ENCODE results near the gene MCRS1.

The MCRS1 gene

DNA sequence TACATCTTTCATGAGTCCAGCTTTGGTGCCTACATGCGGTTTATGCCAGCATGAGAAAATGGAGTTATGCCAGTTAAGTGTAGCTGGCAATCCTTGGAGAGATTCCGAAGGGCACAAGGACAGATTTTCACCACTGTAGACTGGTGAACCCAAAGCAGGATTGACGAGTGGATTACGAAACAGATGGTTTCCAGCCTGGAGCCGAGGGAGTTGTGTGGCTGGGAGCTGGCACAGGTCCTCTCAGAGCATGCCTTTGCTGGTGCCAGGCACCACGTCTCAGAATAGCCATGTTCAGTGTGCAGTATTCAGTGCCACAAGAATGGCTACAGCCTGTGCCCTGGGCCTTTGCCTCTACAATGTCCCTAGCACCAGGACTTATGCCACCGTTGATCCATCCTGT is 15.9 kb downstream of the MCRS1 start:
- no peak overlapping the region for H3K27ac ChIP-seq (ENCODE audit: low read length)
- H3K9ac ChIP-seq (ENCODE audit: low read length), result no peak overlapping the region
- no peaks in the 10 kb centered on the region for H3K36me3 ChIP-seq (ENCODE audit: control insufficient read depth, low read depth, low read length)
- H3K4me3 ChIP-seq (ENCODE audit: low read length), result no peak overlapping the region
- peaks cover 32% of the 10 kb centered on the region for H3K27me3 ChIP-seq (ENCODE audit: control insufficient read depth, insufficient read depth, low read length)
- no peaks in the 10 kb centered on the region for H3K9me3 ChIP-seq (ENCODE audit: control insufficient read depth, low read depth, low read length)
- no peaks in the 10 kb centered on the region for H3K4me1 ChIP-seq (ENCODE audit: control insufficient read depth, low read depth, low read length)

DNA sequence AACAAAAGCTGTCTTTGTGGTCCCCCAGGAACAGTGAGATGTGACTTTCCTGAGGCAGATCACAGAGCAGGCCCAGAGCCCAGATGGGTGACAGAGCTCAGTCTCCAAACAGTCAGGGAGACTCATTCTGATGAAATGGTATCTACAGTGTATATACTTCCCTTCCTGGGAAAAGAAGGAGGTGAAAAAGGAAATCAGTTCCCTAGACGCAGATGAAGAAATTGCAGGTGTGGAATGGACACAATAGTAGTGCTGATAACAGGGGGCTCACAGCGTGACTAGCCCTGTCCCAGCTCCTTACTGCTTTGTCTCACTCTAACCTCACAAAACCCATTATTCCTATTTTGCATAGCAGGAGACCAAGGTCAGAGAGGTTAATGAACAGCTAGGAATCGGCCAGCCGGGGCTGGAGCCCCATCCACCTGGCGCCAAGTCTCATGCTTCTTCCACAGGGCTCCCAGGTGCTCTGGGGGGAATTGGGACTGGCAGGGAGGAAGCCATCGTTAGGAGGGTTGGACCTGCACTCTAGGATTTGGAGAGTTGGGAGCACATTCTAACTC is 17.2 kb downstream of the MCRS1 start:
- H3K9me3 ChIP-seq (ENCODE audit: control insufficient read depth, low read depth, low read length), result no peaks in the 10 kb centered on the region
- no peaks in the 10 kb centered on the region for H3K4me1 ChIP-seq (ENCODE audit: control insufficient read depth, low read depth, low read length)
- H3K4me3 ChIP-seq (ENCODE audit: low read length), result no peak overlapping the region
- H3K27ac ChIP-seq (ENCODE audit: low read length), result no peak overlapping the region
- no peaks in the 10 kb centered on the region for H3K36me3 ChIP-seq (ENCODE audit: control insufficient read depth, low read depth, low read length)
- no peak overlapping the region for H3K9ac ChIP-seq (ENCODE audit: low read length)
- peaks cover 44% of the 10 kb centered on the region for H3K27me3 ChIP-seq (ENCODE audit: control insufficient read depth, insufficient read depth, low read length)

DNA sequence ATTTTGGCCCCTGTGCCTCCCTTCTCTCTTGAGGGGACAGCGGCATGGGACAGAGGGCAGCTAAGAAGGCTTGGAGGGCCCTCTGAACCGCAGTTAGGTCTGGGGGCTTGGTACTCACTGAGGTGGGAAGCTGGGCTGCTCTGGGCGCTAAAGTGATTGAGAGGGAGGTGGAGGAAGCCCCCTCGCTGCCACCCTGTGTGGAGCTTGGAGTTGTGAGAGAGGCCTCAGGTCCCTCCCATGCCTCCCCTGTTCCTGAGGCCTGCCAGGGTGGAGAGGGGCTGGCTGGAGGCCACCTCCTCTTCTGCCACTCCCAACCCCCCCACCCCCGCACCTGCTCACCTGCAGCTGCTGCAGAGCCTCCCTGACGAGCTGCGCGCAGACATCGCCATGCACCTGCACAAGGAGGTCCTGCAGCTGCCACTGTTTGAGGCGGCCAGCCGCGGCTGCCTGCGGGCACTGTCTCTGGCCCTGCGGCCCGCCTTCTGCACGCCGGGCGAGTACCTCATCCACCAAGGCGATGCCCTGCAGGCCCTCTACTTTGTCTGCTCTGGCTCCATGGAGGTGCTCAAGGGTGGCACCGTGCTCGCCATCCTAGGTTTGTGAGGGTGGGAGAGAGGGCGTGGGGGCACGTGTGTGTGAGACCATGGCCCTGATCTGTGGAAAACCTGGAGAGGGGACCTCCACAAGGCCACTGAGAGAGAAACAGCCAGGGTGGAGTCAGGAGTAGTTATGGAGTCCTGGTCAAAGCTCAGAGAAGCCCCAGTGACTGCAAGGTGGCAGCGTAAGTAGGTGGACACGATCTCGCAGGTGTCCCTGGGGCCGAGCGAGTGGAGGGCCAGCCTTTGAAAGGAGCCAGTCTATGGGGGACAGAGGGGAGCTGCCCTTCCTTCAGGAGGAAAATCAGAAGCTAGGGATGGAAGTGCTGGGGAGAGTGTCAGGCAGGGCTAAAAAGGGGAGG is 17.9 kb downstream of the MCRS1 start:
- Histone ChIP-seq H3K27ac (ENCODE audit: low read length) (no peak overlapping the region), H3K4me3 (ENCODE audit: low read length) (peak overlapping the region; percentile 28), H3K9me3 (ENCODE audit: control insufficient read depth, low read depth, low read length) (no peaks in the 10 kb centered on the region), H3K36me3 (ENCODE audit: control insufficient read depth, low read depth, low read length) (no peaks in the 10 kb centered on the region), H3K9ac (ENCODE audit: low read length) (no peak overlapping the region), H3K27me3 (ENCODE audit: control insufficient read depth, insufficient read depth, low read length) (peaks cover 51% of the 10 kb centered on the region), H3K4me1 (ENCODE audit: control insufficient read depth, low read depth, low read length) (no peaks in the 10 kb centered on the region)

DNA sequence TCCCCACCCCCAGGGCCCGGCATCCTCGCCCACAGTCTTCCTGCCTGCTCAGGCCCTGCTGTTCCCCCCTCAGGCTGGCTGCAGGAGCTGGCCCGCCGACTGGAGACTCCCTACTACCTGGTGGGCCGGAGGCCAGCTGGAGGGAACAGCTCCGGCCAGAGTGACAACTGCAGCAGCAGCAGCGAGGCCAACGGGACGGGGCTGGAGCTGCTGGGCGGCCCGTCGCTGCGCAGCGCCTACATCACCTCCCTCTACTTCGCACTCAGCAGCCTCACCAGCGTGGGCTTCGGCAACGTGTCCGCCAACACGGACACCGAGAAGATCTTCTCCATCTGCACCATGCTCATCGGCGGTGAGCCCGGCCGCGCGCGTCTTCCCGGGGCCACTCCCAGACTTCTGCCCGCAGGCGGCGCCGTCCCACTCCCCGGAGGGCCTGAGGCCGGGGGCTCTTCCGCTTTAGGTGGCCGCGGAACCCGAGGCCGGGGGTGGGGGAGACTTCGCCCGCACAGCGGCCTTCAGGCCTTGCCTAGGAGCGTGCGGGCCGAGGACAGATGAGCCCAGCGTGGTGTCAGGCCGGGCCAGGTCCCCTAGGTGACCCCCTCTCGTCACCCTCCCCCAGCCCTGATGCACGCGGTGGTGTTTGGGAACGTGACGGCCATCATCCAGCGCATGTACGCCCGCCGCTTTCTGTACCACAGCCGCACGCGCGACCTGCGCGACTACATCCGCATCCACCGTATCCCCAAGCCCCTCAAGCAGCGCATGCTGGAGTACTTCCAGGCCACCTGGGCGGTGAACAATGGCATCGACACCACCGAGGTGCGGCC is 18.9 kb downstream of the MCRS1 start:
- Histone ChIP-seq H3K9ac (ENCODE audit: low read length) (no peak overlapping the region), H3K4me3 (ENCODE audit: low read length) (peak overlapping the region; percentile 28)

DNA sequence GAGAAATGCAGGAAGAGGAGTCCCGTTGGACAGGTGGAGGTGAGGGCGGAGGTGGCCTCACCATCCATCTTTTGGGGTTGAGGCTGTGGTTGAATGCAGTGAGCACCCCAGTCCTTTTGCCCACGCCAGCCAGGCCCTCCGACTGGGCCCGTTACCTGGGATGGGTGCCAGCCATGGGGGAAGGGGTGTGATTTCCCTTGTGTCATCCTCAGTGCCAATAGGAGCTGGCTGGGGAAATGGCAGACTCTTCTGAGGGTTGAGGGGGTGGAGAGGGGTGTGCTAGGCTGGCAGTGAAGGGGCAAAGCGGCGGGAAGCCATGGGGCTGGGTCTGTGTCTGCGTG is 19.5 kb downstream of the MCRS1 start:
- Histone ChIP-seq H3K4me1 (ENCODE audit: control insufficient read depth, low read depth, low read length) (no peaks in the 10 kb centered on the region), H3K9me3 (ENCODE audit: control insufficient read depth, low read depth, low read length) (no peaks in the 10 kb centered on the region), H3K4me3 (ENCODE audit: low read length) (peak overlapping the region; percentile 28), H3K27ac (ENCODE audit: low read length) (no peak overlapping the region), H3K9ac (ENCODE audit: low read length) (no peak overlapping the region), H3K36me3 (ENCODE audit: control insufficient read depth, low read depth, low read length) (no peaks in the 10 kb centered on the region), H3K27me3 (ENCODE audit: control insufficient read depth, insufficient read depth, low read length) (peaks cover 67% of the 10 kb centered on the region)

More for the DNA sequence above, 18.9 kb downstream of the MCRS1 start:
- Histone ChIP-seq H3K27me3 (ENCODE audit: control insufficient read depth, insufficient read depth, low read length) (peaks cover 61% of the 10 kb centered on the region), H3K4me1 (ENCODE audit: control insufficient read depth, low read depth, low read length) (no peaks in the 10 kb centered on the region), H3K36me3 (ENCODE audit: control insufficient read depth, low read depth, low read length) (no peaks in the 10 kb centered on the region), H3K27ac (ENCODE audit: low read length) (no peak overlapping the region), H3K9me3 (ENCODE audit: control insufficient read depth, low read depth, low read length) (no peaks in the 10 kb centered on the region)

DNA sequence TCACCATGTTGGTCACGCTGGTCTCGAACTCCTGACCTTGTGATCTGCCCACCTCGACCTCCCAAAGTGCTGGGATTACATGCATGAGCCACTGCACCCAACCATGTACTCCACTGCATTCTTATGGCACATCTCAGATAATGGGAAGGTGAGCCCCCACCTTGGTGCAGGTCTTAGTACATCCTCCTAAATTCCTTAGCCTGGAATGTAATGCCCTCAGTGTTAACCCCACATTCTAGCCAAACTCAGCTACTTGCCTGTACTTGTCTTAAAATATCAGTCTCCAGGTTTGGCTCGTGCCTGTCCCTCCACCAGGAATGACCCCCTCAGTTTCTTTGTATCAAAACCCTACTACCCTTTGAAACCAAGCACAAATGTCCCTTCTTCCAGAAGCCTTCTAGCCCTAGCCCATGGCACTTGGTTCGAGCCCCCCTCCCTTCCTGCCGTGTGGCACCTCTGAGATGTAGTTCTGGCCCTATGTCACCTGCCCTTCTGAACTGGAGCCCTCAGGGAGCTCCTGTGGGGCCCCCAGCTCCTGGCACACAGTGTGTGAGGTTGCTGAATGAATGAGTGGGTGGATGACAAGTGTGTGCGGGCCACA is 20.8 kb downstream of the MCRS1 start:
- Histone ChIP-seq H3K27me3 (ENCODE audit: control insufficient read depth, insufficient read depth, low read length) (peaks cover 79% of the 10 kb centered on the region), H3K4me1 (ENCODE audit: control insufficient read depth, low read depth, low read length) (no peaks in the 10 kb centered on the region), H3K9me3 (ENCODE audit: control insufficient read depth, low read depth, low read length) (no peaks in the 10 kb centered on the region), H3K27ac (ENCODE audit: low read length) (no peak overlapping the region), H3K4me3 (ENCODE audit: low read length) (no peak overlapping the region), H3K36me3 (ENCODE audit: control insufficient read depth, low read depth, low read length) (no peaks in the 10 kb centered on the region), H3K9ac (ENCODE audit: low read length) (no peak overlapping the region)

DNA sequence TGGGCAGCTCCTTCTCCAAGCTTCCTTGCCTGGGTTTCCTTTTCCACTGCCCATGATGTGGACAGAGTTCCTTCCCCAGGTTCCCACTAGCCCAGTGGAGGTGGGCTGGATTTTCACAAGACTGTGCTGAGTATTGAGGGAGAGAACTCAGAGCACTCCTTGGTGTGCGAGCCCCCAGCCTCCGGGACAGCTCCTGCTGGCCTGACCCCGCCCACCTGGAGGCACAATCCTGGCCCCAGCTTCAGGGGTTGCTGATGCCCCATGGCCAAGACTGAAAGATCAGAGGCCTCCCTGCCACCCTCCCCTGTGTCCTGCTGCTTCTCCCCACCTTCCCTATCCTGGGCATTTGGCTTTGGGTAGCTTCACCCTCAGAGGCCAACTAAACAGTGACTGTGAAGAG is 21.5 kb downstream of the MCRS1 start:
- Histone ChIP-seq H3K36me3 (ENCODE audit: control insufficient read depth, low read depth, low read length) (no peaks in the 10 kb centered on the region), H3K9me3 (ENCODE audit: control insufficient read depth, low read depth, low read length) (no peaks in the 10 kb centered on the region), H3K27ac (ENCODE audit: low read length) (no peak overlapping the region), H3K4me1 (ENCODE audit: control insufficient read depth, low read depth, low read length) (no peaks in the 10 kb centered on the region), H3K27me3 (ENCODE audit: control insufficient read depth, insufficient read depth, low read length) (peaks cover 81% of the 10 kb centered on the region), H3K4me3 (ENCODE audit: low read length) (no peak overlapping the region), H3K9ac (ENCODE audit: low read length) (no peak overlapping the region)

DNA sequence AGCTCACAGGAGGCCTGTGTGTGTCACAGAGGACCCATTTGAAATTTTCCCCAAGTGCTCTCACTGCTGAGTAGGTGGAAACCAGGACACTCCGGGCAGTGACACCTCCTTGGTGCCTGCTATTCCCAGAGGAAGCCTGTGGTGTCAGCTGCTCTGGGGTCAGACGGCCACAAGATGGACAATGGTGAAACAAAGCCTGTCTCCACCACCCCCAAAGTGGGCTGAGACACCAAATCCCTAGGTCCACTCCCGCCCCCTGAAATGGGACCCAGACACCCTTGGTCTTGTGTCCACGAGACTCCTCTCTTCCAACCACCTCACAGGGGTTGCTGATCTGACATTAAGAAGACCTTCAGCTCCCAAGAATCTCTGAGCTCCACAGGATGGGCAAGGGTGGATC is 22.1 kb downstream of the MCRS1 start:
- Histone ChIP-seq H3K9me3 (ENCODE audit: control insufficient read depth, low read depth, low read length) (no peaks in the 10 kb centered on the region), H3K4me3 (ENCODE audit: low read length) (no peak overlapping the region), H3K27ac (ENCODE audit: low read length) (no peak overlapping the region), H3K4me1 (ENCODE audit: control insufficient read depth, low read depth, low read length) (no peaks in the 10 kb centered on the region), H3K27me3 (ENCODE audit: control insufficient read depth, insufficient read depth, low read length) (peaks cover 88% of the 10 kb centered on the region), H3K36me3 (ENCODE audit: control insufficient read depth, low read depth, low read length) (no peaks in the 10 kb centered on the region), H3K9ac (ENCODE audit: low read length) (no peak overlapping the region)

DNA sequence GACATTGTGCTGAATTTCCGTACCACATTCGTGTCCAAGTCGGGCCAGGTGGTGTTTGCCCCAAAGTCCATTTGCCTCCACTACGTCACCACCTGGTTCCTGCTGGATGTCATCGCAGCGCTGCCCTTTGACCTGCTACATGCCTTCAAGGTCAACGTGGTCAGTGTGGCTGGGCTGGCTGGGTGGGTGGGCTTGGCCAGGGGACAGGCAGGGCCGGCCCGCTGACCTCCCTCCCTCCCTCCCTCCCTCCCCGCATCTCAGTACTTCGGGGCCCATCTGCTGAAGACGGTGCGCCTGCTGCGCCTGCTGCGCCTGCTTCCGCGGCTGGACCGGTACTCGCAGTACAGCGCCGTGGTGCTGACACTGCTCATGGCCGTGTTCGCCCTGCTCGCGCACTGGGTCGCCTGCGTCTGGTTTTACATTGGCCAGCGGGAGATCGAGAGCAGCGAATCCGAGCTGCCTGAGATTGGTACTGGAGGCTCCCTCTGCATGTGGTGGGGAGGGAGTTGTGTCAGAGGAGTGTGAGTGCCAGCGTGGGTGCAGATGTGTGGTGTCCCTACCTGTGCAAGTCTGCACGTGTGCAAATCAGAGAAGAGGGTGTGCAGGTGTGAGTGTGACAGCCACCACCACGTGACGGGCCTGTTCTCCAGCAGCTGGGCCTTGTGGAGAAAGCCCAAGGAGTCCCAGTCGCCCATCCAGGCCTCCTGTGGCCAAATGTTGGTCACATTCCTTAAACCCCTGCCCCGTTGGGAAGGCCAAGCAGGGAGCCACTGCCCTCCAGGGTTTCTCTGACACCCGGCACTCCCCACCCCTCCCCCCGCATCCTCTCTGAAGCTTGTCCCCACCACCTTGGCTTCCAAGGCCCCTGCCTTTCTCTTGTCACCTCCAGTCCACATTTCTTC is 23.8 kb downstream of the MCRS1 start:
- H3K4me1 ChIP-seq (ENCODE audit: control insufficient read depth, low read depth, low read length), result no peaks in the 10 kb centered on the region
- no peak overlapping the region for H3K9ac ChIP-seq (ENCODE audit: low read length)
- no peaks in the 10 kb centered on the region for H3K36me3 ChIP-seq (ENCODE audit: control insufficient read depth, low read depth, low read length)
- peak overlapping the region; percentile 51 for H3K4me3 ChIP-seq (ENCODE audit: low read length)
- no peaks in the 10 kb centered on the region for H3K9me3 ChIP-seq (ENCODE audit: control insufficient read depth, low read depth, low read length)
- no peak overlapping the region for H3K27ac ChIP-seq (ENCODE audit: low read length)
- H3K27me3 ChIP-seq (ENCODE audit: control insufficient read depth, insufficient read depth, low read length), result peaks cover 98% of the 10 kb centered on the region

DNA sequence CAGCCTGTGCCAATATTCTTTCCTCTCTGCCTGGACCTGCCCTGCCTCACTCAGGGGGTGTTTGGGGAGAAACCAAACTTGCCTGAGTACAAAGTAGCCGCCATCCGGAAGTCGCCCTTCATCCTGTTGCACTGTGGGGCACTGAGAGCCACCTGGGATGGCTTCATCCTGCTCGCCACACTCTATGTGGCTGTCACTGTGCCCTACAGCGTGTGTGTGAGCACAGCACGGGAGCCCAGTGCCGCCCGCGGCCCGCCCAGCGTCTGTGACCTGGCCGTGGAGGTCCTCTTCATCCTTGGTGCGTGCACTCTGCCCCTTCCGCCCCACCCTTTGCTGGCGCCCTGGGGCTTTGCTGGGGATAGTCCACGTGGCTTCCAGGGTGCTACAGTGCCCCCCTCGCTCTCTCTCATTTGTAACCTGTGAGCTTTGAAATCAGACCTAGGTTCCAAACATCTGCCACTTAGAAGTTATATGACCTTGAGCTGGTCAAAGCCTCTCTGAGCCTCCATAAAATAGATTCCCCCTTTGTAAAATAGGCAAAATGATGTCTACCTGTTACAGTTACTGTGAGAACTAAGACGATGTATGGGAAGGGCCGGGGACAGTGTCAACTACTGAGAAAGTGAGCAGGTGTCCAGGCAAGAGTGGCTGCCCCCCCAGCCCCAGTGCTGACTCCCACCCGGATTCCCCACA is 24.6 kb downstream of the MCRS1 start:
- H3K36me3 ChIP-seq (ENCODE audit: control insufficient read depth, low read depth, low read length), result no peaks in the 10 kb centered on the region
- H3K9me3 ChIP-seq (ENCODE audit: control insufficient read depth, low read depth, low read length), result no peaks in the 10 kb centered on the region
- peak overlapping the region; percentile 51 for H3K4me3 ChIP-seq (ENCODE audit: low read length)
- H3K9ac ChIP-seq (ENCODE audit: low read length), result no peak overlapping the region
- no peak overlapping the region for H3K27ac ChIP-seq (ENCODE audit: low read length)
- no peaks in the 10 kb centered on the region for H3K4me1 ChIP-seq (ENCODE audit: control insufficient read depth, low read depth, low read length)
- H3K27me3 ChIP-seq (ENCODE audit: control insufficient read depth, insufficient read depth, low read length), result peaks cover 98% of the 10 kb centered on the region

Data from iPS-18a (cell line).